Inflammatory macrophage treated with lipopolysaccharide for 4 hours (primary cell): Measurements from ENCODE around the gene AUTS2.
A peak's percentile ranks its signal among the peaks of the same experiment; 100 is the strongest.
"Not testable (repeated sequence)": the region's sequence is repeated elsewhere in the genome, so short reads cannot be mapped to it uniquely, and the experiment has no call there.

ENCODE experiments used
- DNase-seq: peaks from one replicate; pipeline ENCODE4 v3.0.0-alpha.2; 2020

Gene AUTS2

GRCh38 chr7:70233776-70234175 lies 635.5 kb downstream of the AUTS2 start:
- DNase-seq, result no peak

GRCh38 chr7:70237256-70237655 lies 639.0 kb downstream of the AUTS2 start:
- no peak for DNase-seq

- peak; percentile 2 for DNase-seq
Observed at GRCh38 chr7:70237831-70238575, 639.7 kb downstream of the AUTS2 start.

GRCh38 chr7:70239918-70240317 lies 641.6 kb downstream of the AUTS2 start:
- DNase-seq, result no peak

- no peak for DNase-seq
Observed at GRCh38 chr7:70240873-70241272, 642.6 kb downstream of the AUTS2 start.

GRCh38 chr7:70241536-70242175 lies 643.4 kb downstream of the AUTS2 start:
- DNase-seq, result no peak

GRCh38 chr7:70242826-70243225 lies 644.6 kb downstream of the AUTS2 start:
- DNase-seq, result no peak

- DNase-seq, result no peak
Observed at GRCh38 chr7:70243443-70243842, 645.2 kb downstream of the AUTS2 start.

GRCh38 chr7:70257921-70258320 lies 659.6 kb downstream of the AUTS2 start:
- DNase-seq, result no peak

- DNase-seq, result no peak
Observed at GRCh38 chr7:70259502-70259901, 661.2 kb downstream of the AUTS2 start.

- DNase-seq, result no peak
Observed at GRCh38 chr7:70263471-70264255, 665.4 kb downstream of the AUTS2 start.

GRCh38 chr7:70266186-70266585 lies 667.9 kb downstream of the AUTS2 start:
- no peak for DNase-seq

- DNase-seq, result no peak
Observed at GRCh38 chr7:70267381-70268120, 669.3 kb downstream of the AUTS2 start.

- DNase-seq, result no peak
Observed at GRCh38 chr7:70268179-70268578, 669.9 kb downstream of the AUTS2 start.

GRCh38 chr7:70270149-70270548 lies 671.9 kb downstream of the AUTS2 start:
- no peak for DNase-seq

- DNase-seq, result no peak
Observed at GRCh38 chr7:70271617-70272081, 673.4 kb downstream of the AUTS2 start.

GRCh38 chr7:70275570-70275969 lies 677.3 kb downstream of the AUTS2 start:
- DNase-seq, result not testable (repeated sequence)

- DNase-seq, result no peak
Observed at GRCh38 chr7:70285187-70285586, 686.9 kb downstream of the AUTS2 start.

- no peak for DNase-seq
Observed at GRCh38 chr7:70285854-70286253, 687.6 kb downstream of the AUTS2 start.

GRCh38 chr7:70288781-70289456 lies 690.6 kb downstream of the AUTS2 start:
- DNase-seq, result no peak

- DNase-seq, result no peak
Observed at GRCh38 chr7:70292716-70293115, 694.4 kb downstream of the AUTS2 start.

GRCh38 chr7:70294211-70294911 lies 696.1 kb downstream of the AUTS2 start:
- DNase-seq, result no peak
